ENCODE measurements around the gene TFR2. TPM values are rescaled to one million over a fixed set of nuclear protein-coding genes. Genes with fewer than 3 reads are reported as not detected.
"Not testable (repeated sequence)": the region's sequence is repeated elsewhere in the genome, so short reads cannot be mapped to it uniquely, and the experiment has no call there.

TFR2 gene
- total RNA-seq, 1 donor from 2014 or later, result 2.9 TPM

GRCh38 chr7:100662194-100662776 lies 20.9 kb upstream of the TFR2 start:
- FAIRE-seq, result not testable (repeated sequence)

GRCh38 chr7:100655908-100656674 lies 14.7 kb upstream of the TFR2 start, which contains the start of gene ACTL6B:
Gene ACTL6B (minus strand): TSS chr7:100656448. CDS start chr7:100656354, 94 bp downstream.
- FAIRE-seq, result no peak
- DNase-seq (ENCODE audit: low spot score in 2 of 2), result peak; percentile 73 to 93

More at GRCh38 chr7:100662194-100662776, 20.9 kb upstream of the TFR2 start:
- not testable (repeated sequence) for DNase-seq (ENCODE audit: low spot score in 2 of 2)

DNA sequence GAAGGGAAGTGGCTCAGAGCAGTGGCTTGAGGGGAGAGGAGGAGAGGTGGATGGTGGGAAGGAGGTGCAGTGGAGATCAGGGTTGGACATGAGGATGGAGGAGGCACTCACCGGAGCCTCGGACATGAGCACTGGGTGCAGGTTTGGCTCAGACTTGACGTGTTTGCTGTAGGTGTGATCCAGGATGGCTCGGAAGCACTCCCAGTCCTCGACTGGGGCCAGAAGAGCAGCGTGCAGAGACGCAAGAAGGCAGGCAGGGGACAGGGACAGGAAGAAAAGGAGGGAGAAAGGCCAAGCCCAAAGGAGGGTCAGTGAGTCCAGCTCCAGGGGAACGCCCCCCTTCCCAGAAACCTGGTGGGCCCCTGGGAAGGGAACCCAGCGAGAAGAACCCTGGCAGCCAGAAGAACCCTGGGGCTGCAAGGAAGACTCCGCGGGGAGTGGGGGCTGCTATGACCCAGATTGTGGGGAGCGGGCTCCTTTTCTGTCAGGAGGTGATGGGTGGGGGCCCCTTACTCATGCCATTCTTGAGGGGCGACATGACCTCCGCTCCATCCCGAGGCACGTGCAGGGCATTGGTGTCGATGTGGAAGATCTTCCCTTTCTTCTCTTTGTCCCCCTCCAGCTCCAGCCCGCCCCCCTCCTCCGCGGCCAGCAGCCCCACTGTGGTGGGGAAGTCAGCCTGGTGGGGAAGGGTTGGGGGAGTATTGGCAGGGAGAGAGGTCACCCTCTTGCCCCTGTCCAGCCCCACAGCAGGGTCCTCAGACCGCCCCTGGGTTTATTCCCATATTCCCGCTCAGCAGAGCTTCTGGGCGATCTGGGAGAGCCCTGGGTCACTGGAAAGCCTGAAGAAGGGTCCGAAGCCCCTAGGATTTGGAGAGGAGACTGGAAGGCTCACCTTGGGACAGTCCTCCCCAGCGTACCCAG lies 13.8 kb upstream of the TFR2 start:
- FAIRE-seq (no peak), DNase-seq (ENCODE audit: low spot score in 2 of 2) (no peak)

DNA sequence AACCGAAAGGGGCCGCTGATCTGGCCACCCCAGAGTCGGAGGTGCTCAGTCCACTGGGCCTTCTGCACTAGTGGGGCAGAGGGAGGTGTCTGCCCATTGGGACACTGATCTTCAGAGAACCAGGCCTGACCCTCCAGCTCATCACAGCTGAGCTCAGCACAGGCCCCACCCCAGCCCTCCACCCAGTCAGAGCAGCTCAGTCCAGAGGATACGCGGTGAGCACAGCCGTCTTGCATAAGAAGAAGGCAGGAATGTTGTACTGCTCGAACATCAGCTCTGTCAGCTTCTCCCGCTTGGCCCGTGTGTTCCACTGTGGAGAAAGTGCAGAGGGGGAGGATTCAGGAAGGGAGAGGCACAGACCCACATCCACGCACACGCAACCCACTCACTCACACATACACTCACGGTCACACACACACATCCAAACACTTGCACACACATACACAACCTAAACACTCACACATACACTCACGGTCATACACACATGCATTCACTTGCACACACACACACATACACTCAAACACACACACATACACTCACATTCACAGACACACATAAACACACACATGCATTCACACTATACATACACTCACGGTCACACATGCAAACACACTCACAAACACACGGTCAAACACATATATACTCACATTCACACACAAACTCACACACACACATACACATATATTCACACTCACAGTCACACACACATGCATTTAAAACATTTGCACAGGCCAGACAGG lies 8.6 kb upstream of the TFR2 start:
- DNase-seq (ENCODE audit: low spot score in 2 of 2) (no peak), FAIRE-seq (no peak)

DNA sequence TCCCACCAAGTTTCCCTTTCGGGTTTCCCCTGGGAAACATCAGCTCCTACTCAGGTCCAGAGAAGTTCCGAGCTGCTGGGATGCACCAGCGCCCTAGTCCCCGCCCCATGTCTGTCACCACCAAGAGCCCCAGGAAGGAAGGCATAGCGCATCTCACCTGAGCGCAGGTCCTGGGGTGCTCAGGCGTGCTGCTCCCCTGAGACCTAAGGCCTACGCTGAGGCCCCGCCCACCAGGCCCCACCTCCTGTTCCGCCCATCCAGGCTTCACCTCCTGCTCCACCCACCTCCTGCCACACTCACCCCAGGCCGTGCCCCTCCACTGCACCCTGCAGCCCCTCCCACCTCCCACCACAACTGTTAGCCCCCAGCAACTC lies 1.2 kb upstream of the TFR2 start:
- FAIRE-seq (no peak), DNase-seq (ENCODE audit: low spot score in 2 of 2) (no peak)

DNA sequence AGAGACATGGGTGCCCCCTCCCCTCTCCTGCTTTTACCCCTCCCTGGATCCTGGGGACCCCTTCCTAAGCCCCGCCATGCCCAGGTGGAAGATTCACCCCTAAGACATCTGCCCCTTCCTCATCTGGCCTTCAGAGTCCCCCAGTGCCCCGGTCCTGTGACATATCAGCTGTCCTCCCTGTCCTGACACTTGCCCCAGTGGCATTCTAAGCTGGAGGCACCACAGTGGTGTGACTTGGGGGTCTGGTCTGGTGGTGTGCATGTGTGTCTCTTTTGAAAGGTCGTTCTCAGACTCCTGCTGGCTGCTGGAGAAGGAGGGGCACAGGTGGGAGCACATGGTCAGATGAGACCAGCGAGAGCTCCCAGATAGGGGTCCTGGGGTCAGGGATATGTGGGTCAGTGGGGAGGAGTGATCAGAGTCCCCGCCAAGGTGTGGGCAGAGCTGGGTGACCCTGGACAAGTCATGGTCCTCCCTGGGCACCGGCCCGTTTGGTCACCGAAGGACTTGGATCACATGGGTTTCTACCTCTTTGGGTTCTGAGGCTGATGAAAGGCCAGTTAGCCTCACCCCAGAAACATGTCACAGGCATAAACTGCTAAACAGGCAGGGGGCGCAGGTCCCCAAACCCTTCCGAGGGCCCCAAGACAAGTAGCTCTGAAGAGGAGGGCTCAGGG lies 645 bp upstream of the TFR2 start:
- no peak for DNase-seq (ENCODE audit: low spot score in 2 of 2)
- FAIRE-seq, result no peak

GRCh38 chr7:100640517-100641440 lies 573 bp downstream of the TFR2 start:
- DNase-seq (ENCODE audit: low spot score in 2 of 2), result no peak
- no peak for FAIRE-seq

DNA sequence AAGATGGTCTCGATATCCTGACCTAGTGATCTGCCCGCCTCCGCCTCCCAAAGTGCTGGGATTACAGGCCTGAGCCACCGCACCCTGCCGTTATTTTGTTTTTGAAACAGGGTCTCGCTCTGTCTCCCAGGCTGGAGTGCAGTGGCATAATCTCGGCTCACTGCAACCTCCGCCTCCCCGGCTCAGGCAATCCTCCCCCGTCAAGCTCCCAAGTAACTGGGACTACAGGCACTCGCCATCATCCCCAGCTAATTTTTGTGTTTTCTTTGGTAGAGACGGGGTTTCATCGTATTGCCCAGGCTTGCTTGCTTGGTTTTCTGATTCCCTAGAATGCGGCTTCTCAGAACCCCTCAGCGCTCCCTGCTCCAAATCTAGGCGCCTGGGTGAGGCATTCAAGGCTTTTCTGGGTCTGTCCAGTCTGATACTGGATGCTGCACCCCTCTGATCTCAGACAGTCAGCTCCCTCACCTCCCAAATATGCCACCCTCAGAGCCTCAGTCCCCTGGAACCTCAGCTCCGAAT lies 1.3 kb downstream of the TFR2 start:
- DNase-seq (ENCODE audit: low spot score in 2 of 2), result no peak
- no peak for FAIRE-seq

DNA sequence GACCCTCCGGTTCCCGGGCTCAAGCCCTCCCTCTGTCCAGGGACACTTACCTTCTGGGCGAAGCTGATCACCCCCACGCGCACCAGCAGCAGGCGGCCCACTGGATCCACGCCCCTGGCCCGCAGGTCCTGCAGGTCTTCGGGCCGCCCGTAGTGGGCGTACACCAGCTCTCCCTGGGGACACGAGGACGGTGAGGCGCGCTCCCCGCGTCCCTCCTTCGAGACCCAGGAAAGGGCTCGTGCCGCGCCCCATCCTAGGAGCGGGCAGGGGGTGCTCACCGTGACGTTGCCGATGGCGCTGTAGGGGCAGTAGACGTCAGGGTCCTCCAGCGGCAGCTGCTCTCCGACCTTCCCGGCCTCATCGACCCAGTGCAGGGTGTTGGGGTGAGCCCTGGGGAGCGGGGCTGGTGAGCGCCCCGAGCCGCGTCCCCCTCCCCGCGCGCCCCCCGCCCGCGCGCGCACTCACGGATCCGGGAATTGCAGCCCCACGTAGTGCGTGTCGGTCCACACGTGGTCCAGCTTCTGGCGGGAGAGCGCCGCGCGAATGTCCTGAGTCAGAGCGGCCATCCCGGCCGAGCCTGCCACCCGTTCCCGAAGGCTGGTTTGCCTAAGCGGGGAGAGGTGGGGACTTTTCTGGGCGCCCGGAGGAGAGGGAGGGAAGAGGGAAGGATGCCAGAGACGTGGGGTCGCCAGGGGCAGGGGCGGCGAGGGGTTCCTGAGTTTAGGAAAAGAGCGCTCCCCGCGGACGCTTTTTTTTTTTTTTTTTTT lies 8.2 kb downstream of the TFR2 start:
- DNase-seq (ENCODE audit: low spot score in 2 of 2) (peak in 1 of 2 donors; percentile 70), FAIRE-seq (no peak)

- no peak for FAIRE-seq
- no peak for DNase-seq (ENCODE audit: low spot score in 2 of 2)
Measured at GRCh38 chr7:100630066-100630465, 11.3 kb downstream of the TFR2 start.

- DNase-seq (ENCODE audit: low spot score in 2 of 2) (no peak), FAIRE-seq (no peak)
Measured at GRCh38 chr7:100629117-100629716, 12.1 kb downstream of the TFR2 start.

GRCh38 chr7:100627238-100627549 lies 14.2 kb downstream of the TFR2 start:
- FAIRE-seq, result no peak
- DNase-seq (ENCODE audit: low spot score in 2 of 2), result no peak

DNA sequence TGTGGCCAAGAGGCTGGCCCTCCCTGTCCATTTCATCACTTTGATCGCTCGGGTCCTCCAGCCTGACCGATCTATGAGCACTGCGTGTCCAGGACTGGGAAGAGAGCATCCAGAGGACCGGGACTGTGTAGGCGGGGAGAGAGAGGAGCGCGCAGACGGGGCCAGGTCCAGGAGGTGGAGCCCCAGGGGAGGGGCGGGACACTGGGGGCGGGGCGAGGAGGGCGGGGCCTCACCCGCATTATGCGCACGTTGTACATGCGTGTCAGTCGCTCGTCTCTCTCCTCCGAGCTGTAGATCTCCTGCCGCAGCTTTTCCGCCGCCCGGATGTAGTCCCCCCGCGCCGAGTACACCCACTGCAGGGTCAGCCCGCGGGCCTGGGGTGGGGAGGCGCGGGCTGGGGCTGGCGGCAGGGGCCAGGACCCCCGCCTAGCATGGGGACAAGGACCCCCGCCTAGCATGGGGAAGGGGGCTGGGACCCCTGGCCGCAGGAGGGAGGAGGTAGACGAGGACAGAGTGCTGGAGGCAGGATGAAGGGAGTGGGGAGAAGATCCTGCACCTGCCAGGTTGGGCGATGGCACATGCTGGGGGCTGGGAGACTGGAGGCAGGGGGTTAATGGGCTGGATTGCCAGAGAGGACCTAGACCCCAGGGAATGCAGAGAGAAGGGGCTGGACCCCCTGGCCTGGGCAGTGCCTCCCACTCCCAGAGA lies 14.7 kb downstream of the TFR2 start:
- FAIRE-seq (no peak), DNase-seq (ENCODE audit: low spot score in 2 of 2) (peak; percentile 76 to 95)

GRCh38 chr7:100626055-100626454 lies 15.3 kb downstream of the TFR2 start:
- FAIRE-seq (no peak), DNase-seq (ENCODE audit: low spot score in 2 of 2) (no peak)

GRCh38 chr7:100623951-100624824 lies 17.2 kb downstream of the TFR2 start:
- DNase-seq (ENCODE audit: low spot score in 2 of 2) (no peak), FAIRE-seq (no peak)

GRCh38 chr7:100621554-100621953 lies 19.8 kb downstream of the TFR2 start:
- no peak for DNase-seq (ENCODE audit: low spot score in 2 of 2)
- FAIRE-seq, result no peak
